HG03520 (cell line): ENCODE results near the gene S100A13.
"Not testable (repeated sequence)": the region's sequence is repeated elsewhere in the genome, so short reads cannot be mapped to it uniquely, and the experiment has no call there.

Experiments used
- ATAC-seq: cut with Tn5 transposase; IDR thresholded peaks from one replicate; pipeline ENCODE4 v1.9.1; 2021; ENCODE audit warnings: mild to moderate bottlenecking, moderate library complexity; ENCODE audit not compliant: unreplicated experiment

Gene S100A13

DNA sequence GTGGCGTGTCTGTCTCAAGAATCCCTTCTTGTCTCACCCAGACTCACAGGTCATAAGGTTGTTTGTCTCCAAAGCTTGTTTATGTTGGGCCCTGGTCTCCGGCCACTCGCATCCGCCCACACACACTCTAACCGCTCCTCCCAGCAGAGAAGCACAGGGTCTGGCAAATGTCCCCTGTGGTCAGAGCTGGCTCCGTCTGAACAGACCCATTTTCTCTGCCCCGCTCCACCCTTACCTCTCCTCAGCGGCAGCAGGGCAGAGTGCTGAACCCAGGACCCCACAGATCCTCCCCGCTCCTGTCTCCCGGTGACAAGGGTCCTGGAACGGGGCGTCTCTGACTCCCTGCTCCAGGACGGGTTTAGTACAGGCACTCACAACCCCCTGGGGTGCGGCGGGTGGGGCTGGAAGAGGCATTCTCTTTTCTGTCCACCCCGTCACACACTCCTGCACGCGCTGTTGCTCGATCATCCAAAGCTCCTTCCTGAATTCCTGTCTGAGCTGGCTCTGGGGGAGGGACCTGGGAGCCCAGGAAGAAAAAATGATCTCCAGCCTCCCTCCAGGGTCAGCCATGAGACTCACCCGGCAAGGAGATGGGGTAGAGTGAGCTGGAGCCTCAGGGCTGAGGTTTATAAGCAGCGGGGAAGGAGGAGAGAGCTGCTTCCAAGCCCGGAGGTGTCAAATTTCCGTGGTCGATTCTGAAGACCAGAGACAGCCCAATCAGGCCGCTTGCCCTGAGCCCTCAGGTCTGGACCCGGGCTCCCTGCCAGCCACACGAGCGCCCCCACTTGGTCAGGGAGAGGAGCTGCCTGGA lies at the start of gene S100A13:
Gene S100A13 (minus strand): TSS at position 602 of the 811 bp plus-strand sequence. CDS start 1,033 bp downstream, outside the sequence.
- no peak for ATAC-seq

DNA sequence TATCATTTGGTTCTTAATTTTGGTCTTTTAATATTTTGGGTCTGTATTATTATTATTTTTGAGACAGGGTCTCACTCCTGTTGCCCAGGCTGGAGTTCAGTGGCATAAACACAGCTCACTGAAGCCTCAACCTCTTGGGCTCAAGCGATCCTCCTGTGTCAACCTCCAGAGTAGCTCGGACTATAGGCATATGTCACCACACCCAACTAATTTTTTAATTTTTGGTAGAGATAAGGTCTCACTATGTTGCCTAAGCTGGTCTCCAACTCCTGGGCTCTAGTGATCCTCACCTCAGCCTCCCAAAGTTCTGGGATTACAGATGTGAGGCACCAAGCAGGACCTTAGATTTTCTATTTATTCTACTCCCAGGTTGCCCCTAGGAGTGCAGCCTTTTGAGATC lies 46.2 kb upstream of the S100A13 start:
- no peak for ATAC-seq

DNA sequence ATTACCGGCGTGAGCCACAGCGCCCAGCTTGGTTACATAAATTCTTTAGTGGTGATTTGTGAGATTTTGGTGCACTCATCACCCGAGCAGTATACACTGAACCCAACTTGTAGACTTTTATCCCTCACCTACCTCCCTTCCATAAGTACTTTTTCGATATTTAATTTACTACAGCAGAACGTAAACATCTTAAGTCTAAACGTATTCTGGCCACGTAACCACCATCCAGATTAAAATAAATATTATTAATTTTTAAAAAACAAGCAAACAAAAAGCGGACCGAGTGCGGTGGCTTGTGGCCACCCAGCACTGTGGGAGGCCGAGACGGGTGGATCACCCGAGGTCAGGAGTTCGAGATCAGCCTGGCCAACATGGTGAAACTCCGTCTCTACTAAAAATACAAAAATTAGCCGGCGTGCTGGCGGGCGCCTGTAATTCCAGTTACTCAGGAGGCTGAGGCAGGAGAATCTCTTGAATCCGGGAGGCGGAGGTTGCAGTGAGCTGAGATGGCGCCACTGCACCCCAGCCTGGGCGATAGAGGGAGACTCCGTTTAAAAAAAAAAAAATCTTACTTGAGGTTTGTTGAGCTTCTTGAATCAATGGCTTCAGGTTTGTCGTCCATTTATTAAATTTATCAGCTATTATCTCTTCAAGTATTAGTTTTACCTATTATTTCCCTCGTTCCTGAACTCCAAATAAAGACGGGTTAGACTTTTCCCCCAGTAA lies 44.5 kb upstream of the S100A13 start:
- ATAC-seq = peak; percentile 12

DNA sequence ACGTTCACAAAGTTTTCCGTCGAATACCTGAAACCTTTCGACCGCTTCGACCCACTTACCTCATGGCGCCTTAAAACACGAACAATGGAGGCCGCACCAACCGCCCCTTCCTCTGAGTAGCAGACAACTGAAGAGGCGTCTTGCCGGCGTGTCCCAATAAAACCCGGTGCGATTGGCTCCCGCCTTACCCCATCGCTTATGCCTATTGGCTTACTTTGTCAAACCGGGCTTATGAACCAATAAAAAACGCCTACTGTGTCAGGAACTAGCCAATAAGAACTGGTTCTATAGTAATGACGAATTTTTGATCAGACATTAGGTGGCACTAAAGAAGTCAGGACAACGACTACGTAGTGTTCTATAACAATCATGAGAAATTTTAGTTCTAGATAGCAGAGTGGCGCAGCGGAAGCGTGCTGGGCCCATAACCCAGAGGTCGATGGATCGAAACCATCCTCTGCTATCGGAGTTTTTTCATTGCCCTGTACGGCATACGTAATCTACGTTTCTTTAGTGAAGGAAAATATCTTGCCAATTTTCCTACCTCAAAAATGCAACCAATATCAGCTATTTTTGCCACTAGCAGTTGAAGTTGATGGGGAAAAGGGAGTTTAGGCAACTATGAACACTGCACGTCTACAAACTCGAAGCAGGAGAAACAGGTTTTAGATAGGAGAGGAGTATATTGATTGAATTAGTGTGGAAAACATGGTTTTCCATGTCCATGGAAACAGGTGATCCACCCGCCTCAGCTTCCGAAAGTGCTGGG lies 43.7 kb upstream of the S100A13 start, which contains the start of gene ILF2:
Gene ILF2 (minus strand): TSS at position 135 of the 769 bp plus-strand sequence. CDS start 71 bp downstream, at position 64.
- peak; percentile 92 for ATAC-seq

DNA sequence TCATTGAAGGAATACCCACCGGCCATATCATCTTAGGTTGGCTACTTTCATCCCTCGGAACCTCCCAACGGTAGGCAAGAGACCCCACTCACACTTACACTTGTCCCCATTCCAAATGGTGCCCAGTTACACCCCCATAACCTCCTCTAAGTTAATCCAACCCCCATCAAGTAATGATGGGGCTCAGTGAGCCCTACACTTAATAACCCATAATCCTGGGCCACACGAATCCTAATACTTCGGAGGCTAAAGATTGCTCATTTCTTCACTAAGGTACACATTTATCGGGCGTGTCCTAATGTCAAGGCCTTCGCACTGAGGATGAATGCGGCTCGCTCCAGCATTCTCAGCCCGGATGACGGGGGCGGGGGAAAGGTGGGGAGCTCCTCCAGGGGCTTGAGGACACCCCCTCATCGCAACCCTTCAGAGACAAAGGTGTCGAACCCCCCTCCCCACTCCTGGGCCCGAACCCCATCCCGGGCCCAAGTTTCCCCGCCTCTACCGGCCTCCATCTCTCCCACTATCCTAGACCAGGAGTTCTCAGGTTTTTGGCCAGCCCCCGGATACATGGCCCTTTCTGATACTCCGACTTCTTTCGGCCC lies 43.1 kb upstream of the S100A13 start:
- no peak for ATAC-seq

DNA sequence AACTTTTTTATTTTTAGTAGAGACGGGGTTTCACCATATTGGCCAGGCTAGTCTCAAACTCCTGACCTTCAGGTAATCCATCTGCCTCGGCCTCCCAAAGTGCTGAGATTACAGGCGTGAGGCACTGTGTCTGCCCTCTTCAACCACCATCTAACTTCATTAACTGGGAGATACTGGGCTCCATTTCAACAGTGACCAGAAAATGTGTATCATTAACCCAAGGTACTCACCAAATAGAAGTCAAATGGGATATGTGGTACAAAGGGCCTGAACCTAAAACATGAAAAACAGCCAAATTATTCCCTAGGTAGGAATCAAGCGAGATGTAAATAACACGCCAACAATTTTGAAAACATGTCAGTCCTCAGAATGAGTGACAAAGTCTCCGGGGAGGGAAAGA lies 42.3 kb upstream of the S100A13 start:
- ATAC-seq = no peak

DNA sequence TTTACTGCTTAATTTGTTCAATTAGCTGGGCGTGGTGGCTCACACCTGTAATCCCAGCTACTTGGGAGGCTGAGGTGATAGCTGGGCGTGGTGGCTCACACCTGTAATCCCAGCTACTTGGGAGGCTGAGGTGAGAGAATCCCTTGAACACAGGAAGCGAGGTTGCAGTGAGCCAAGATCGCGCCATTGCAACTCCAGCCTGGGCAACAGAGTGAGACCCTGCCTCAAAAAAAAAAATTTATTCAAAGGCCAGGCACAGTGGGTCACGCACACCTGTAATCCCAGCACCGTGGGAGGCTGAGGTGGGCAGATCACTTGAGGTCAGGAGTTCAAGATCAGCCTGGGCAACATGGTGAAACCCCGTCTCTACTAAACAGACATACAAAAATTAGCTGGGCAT lies 41.4 kb upstream of the S100A13 start:
- not testable (repeated sequence) for ATAC-seq

DNA sequence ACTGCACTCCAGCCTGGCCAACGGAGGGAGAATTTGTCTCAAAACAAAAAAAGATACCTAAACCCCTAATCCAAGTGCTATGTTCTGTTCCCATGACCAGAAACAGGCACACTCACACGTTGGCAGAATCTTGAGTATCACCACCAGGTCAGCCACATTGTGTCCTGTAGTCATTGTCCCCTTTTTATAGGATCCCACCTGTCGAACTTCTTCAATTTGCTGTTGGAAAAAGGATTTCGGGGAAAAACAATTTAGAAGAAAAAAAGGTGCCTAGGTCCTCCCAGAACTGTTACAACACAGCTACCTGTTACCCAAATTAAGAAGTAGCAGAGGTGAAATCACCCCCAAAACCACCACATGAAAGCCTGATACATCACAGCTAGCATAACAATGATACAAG lies 40.1 kb upstream of the S100A13 start:
- no peak for ATAC-seq

DNA sequence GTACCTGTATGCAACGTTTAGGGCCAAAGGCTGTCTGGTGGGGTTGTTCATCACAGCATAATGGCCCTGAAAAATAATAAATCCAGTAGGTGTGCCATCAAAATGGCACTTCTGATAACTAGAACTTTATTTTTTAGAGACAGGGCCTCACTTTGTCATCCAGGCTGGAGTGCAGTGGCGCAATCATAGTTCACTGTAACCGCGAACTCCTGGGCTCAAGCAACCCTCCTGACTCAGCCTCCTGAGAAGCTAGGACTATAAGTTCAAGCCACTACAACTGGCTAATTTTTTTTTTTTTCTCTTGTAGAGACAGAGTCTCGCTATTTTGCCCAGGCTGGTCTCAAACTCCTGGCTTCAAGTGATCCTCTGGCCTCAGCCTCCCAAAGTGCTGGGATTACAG lies 35.9 kb upstream of the S100A13 start:
- ATAC-seq = no peak

DNA sequence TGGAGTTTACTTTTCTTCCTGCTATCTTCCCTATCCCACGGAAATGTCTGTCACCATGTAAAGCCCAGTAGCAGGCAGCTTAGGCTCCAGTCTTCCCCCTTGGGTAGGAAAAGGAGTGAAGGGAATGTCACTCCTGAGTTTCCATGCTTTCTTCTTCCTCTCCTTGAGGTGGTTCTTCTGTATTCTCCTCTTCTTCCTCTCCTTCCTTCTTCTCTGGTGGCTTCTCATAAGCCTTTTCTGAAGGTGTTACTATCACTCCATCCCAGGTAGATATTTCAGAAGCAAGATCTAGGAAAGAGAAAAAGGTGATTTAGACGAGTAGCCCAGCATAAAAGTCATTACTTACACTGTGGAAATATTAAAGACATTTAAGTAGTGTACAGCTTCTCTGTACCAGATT lies 35.0 kb upstream of the S100A13 start:
- no peak for ATAC-seq

DNA sequence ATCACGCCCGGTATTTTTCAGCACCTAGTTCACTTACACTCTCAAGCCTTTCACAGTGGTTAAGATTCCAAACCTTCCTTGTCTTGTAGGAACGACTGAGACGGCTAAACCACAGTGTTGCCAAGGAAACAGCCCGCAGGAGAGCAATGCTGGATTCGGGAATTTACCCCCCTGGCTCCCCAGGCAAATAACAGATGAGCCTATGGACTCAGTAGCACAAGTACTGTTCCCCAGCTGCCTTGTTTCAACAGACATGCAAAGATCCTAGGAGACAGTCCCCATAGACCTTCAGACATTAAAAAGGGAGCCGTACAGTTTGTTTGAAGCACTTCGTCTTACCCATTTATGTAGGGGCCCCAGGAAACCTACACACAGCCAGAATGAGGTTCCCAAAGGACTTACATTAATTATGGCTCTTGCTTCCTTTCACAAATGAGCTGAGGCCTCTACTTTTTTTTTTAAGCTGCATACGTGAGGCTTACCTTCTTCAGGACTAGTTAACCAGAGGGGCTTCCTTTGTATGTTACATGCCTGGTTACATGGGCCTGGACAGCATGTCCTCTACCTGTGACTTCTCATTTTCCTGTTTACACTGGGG lies 33.9 kb upstream of the S100A13 start:
- no peak for ATAC-seq

DNA sequence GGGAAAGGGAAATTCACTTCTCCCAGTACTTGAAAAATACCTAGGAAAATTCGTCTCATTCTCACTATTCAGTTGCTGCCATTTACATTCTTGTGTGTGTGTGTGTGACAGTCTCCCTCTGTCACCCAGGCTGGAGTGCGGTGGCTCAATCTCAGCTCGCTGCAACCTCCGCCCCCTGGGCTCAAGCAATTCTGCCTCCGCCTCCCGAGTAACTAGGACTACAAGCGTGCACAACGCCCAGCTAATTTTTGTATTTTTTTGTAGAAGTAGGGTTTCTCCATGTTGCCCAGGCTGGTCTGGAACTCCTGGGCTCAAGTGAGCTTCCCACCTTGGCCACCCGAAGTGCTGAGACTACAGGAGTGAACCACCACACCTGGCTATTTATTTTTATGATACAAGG lies 32.4 kb upstream of the S100A13 start:
- ATAC-seq = no peak

DNA sequence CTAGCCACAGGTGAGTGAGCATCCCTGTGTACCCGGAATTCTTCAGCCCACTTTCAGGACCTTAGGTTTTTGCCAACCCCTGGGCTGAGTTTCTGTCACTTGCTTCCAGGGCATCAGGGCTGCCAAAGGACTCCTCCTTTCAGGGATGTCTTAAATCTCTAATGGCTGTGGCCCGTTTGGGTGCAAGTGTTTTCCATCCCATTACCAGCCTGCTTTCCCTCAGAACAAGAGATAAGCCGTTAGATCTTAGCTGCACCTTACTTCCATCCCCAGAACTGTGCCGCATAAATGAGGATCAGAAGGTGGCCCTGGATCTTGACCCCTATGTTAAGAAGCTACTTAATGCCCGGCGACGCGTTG lies 31.9 kb upstream of the S100A13 start:
- ATAC-seq = no peak

DNA sequence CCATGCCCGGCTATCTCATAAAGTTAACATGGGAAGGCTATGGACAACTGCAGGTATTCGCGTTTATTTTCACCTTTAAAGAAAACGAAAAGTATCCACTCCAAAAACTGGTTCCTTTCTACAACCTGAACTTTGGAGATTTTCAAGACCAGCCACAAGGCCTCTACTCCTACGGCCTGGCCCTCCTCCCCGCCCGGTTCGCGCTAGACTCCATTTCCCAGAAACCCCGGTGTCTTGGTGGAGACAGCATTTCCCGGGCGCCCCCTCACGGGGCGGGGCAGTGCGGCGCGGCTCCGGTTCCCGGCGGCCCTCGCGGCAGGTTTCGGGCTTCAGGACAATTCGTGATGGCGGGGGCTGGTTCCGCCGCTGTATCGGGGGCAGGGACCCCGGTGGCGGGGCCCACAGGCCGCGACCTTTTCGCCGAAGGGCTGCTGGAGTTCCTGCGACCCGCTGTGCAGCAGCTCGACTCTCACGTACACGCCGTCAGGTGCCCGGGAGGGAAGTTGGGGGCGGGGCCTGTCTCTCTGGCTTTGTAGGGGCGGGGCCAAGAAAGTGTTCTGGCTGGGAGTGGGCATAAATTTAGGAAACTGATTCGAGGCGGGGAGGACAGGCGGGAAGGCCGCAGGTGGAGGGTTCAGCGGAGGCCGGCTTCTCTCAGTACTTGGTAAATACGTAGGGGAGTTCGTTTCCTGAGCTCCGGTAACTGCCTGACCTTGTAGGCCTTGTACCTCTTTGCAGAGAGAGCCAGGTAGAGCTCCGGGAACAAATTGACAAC lies 31.3 kb upstream of the S100A13 start, which contains the start of gene SNAPIN:
Gene SNAPIN (plus strand): TSS at position 304 of the 775 bp plus-strand sequence. CDS start 41 bp downstream, at position 345.
- peak; percentile 89 for ATAC-seq

DNA sequence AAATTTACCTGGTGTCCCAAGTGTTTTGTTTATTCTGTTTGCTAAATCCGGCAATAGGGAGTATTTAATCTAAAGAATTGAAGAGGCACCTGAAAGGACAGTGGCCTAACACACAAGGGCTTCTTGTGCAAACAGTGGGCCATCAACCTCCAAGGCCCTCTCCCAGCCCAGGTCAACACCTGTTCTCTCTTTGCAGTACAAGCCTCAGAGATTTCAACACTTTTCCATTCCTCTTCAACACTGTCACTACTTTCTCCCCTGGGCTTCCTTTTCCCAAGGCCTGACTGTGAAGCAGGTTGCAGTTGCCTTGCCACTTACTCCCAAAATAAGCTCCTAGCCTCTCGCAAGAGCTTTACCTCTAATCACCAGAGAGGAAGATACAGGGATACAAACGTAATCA lies 28.0 kb upstream of the S100A13 start:
- no peak for ATAC-seq

DNA sequence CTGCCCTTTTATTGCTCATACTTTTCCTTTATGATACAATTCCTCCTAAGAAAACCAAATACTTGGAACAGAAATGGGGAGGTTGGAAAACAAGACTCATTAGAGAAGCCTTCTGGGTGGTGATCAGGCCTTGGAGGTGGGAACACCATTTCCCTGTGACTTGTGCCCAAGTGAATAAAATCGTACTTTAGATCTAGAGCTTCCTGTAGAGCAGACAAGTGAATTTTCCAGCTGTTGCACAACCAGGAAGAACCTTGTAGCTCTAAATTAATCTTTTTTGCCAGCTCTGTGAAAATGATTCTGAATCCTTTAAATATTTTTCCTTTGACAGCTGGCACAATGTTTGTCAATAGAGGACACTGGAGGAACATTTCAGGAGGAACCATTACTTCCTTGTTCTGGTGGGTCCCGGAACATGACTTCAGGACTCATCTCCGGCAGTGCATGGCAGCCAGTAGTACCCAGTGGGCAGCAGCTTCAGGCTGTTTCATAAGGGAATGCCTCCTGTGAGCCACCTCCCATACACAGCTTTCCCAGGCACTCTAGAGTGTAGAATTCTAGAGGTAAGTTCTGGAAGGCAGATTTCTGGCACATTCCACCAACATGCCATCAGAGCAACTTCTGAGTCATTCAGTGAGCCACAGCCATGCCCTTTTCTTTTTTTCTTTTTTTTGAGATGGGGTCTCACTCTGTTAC lies 25.6 kb upstream of the S100A13 start:
- ATAC-seq = no peak

DNA sequence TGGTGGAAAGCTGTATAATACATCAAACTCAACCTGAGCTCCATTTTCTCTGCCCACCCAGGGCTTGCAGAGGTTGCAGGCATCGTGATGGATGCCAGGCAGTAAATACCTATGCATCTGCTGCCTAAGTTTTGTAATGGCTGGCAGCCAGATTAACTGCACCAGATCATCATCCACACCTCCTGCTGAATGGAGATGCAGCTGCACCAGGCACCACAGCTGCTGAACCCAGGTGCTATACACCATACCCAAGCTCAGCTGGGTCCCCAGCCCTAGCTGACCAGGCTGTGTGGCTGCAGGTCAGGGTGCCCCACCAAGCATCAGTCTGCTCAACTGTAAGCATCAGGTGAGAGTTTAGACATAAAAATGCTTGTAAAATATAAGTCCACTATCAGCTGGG lies 24.5 kb upstream of the S100A13 start:
- no peak for ATAC-seq

DNA sequence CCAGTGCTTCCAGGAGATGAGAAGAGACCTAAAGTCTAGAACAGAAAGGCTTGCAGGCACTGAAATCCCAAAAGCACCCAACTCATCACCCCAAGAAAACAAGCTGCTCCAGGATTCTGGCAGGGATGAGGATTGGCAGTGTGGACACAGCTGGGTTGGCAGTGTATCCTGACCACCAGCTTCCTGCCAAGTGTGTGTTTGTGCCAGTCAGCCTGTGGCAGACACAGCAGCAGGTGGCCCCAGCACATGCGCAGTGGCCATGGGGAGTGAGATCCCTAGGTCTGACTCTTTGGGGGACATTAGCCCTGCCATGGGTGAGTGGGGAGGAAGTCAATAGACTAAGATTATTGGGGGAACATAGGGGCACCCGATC lies 22.5 kb upstream of the S100A13 start:
- ATAC-seq = no peak

DNA sequence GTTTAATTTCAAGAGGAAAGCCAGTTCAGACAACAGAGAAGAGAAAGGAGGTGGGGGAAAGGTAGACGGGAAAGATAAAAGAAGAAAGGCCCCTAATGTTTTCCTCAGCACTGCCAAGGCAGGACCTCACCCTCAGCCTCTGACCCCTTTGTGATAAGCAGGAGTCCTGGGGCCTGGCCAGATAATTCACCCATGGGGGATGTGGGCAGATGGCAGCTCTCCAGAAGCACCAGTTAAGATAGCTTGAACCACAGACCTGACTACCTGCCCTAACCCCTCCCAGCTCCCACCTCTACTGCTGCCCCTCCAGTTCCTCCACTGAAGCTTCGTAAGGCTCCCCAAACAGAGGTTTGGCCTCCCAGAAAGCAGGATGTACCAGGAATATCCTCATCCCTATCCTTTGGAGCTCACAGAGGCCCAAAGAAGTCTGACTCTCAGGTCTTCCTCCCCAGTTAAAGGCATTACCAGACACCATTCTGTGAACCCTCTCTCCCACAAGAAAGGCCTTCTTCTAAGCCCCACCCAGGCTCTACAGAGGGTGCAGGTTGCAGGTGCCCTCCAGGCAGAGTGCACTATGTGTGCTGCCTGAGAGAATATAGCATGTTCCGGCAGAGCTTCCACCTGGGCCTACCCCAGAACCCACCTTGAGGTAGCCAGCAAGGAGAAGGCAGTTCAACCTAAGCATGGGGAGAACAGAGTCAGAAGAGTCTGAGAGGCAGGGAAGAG lies 22.0 kb upstream of the S100A13 start:
- no peak for ATAC-seq
